ENCODE results near the gene SUPT5H.

The SUPT5H gene

GRCh38 chr19:39508629-39509028, 63.2 kb downstream of the SUPT5H start:
- Histone ChIP-seq H3K4me3 (ENCODE audit: low read length) (no peak overlapping the region), H3K27me3 (ENCODE audit: insufficient read depth, low read length) (peaks cover 6% of the 10 kb centered on the region), H3K4me1 (ENCODE audit: insufficient read depth, low read length) (peaks cover 8% of the 10 kb centered on the region), H2AFZ (ENCODE audit: low read depth, low read length) (no peak overlapping the region), H3K36me3 (ENCODE audit: insufficient read depth, low read length) (no peaks in the 10 kb centered on the region), H3K9me3 (ENCODE audit: low read length) (no peaks in the 10 kb centered on the region)

- Histone ChIP-seq H3K9me3 (ENCODE audit: low read length) (no peaks in the 10 kb centered on the region), H3K4me3 (ENCODE audit: low read length) (no peak overlapping the region), H3K36me3 (ENCODE audit: insufficient read depth, low read length) (no peaks in the 10 kb centered on the region), H2AFZ (ENCODE audit: low read depth, low read length) (no peak overlapping the region), H3K4me1 (ENCODE audit: insufficient read depth, low read length) (peaks cover 8% of the 10 kb centered on the region), H3K27me3 (ENCODE audit: insufficient read depth, low read length) (peaks cover 6% of the 10 kb centered on the region)
Observed at GRCh38 chr19:39509233-39509632, 63.9 kb downstream of the SUPT5H start.

- no peaks in the 10 kb centered on the region for H3K36me3 ChIP-seq (ENCODE audit: insufficient read depth, low read length)
- no peak overlapping the region for H3K4me3 ChIP-seq (ENCODE audit: low read length)
- H3K4me1 ChIP-seq (ENCODE audit: insufficient read depth, low read length): peaks cover 6% of the 10 kb centered on the region
- peaks cover 3% of the 10 kb centered on the region for H3K27me3 ChIP-seq (ENCODE audit: insufficient read depth, low read length)
- no peak overlapping the region for H2AFZ ChIP-seq (ENCODE audit: low read depth, low read length)
- no peaks in the 10 kb centered on the region for H3K9me3 ChIP-seq (ENCODE audit: low read length)
Observed at GRCh38 chr19:39512988-39513387, 67.6 kb downstream of the SUPT5H start.

- Histone ChIP-seq H2AFZ (ENCODE audit: low read depth, low read length) (peak within 1 kb of the TSS; percentile 93), H3K27me3 (ENCODE audit: insufficient read depth, low read length) (peaks cover 3% of the 10 kb centered on the region), H3K4me1 (ENCODE audit: insufficient read depth, low read length) (peaks cover 5% of the 10 kb centered on the region), H3K36me3 (ENCODE audit: insufficient read depth, low read length) (no peaks in the 10 kb centered on the region), H3K9me3 (ENCODE audit: low read length) (no peaks in the 10 kb centered on the region), H3K4me3 (ENCODE audit: low read length) (peak within 1 kb of the TSS; percentile 73)
Observed at GRCh38 chr19:39514840-39515550, 69.6 kb downstream of the SUPT5H start, which contains the start of gene SELENOV. TSS of gene SELENOV (plus strand) at chr19:39515139. CDS start at chr19:39515213, 74 bp downstream.

- Histone ChIP-seq H3K9me3 (ENCODE audit: low read length) (no peaks in the 10 kb centered on the region), H3K27me3 (ENCODE audit: insufficient read depth, low read length) (peaks cover 3% of the 10 kb centered on the region), H2AFZ (ENCODE audit: low read depth, low read length) (peak overlapping the region; percentile 93), H3K36me3 (ENCODE audit: insufficient read depth, low read length) (no peaks in the 10 kb centered on the region), H3K4me3 (ENCODE audit: low read length) (peak overlapping the region; percentile 73), H3K4me1 (ENCODE audit: insufficient read depth, low read length) (peaks cover 5% of the 10 kb centered on the region)
Observed at GRCh38 chr19:39515551-39516191, 70.3 kb downstream of the SUPT5H start.

- peak overlapping the region; percentile 73 for H3K4me3 ChIP-seq (ENCODE audit: low read length)
- peaks cover 3% of the 10 kb centered on the region for H3K27me3 ChIP-seq (ENCODE audit: insufficient read depth, low read length)
- peaks cover 5% of the 10 kb centered on the region for H3K4me1 ChIP-seq (ENCODE audit: insufficient read depth, low read length)
- H3K9me3 ChIP-seq (ENCODE audit: low read length): no peaks in the 10 kb centered on the region
- peak overlapping the region; percentile 93 for H2AFZ ChIP-seq (ENCODE audit: low read depth, low read length)
- no peaks in the 10 kb centered on the region for H3K36me3 ChIP-seq (ENCODE audit: insufficient read depth, low read length)
Observed at GRCh38 chr19:39516270-39516669, 70.9 kb downstream of the SUPT5H start.

GRCh38 chr19:39517432-39517831, 72.0 kb downstream of the SUPT5H start:
- Histone ChIP-seq H3K4me3 (ENCODE audit: low read length) (no peak overlapping the region), H3K36me3 (ENCODE audit: insufficient read depth, low read length) (no peaks in the 10 kb centered on the region), H3K27me3 (ENCODE audit: insufficient read depth, low read length) (peaks cover 3% of the 10 kb centered on the region), H2AFZ (ENCODE audit: low read depth, low read length) (no peak overlapping the region), H3K4me1 (ENCODE audit: insufficient read depth, low read length) (peaks cover 5% of the 10 kb centered on the region), H3K9me3 (ENCODE audit: low read length) (no peaks in the 10 kb centered on the region)

GRCh38 chr19:39518458-39518857, 73.1 kb downstream of the SUPT5H start:
- Histone ChIP-seq H3K36me3 (ENCODE audit: insufficient read depth, low read length) (no peaks in the 10 kb centered on the region), H2AFZ (ENCODE audit: low read depth, low read length) (no peak overlapping the region), H3K4me3 (ENCODE audit: low read length) (no peak overlapping the region), H3K9me3 (ENCODE audit: low read length) (no peaks in the 10 kb centered on the region), H3K4me1 (ENCODE audit: insufficient read depth, low read length) (peaks cover 5% of the 10 kb centered on the region), H3K27me3 (ENCODE audit: insufficient read depth, low read length) (peaks cover 3% of the 10 kb centered on the region)

GRCh38 chr19:39518975-39519374, 73.6 kb downstream of the SUPT5H start:
- no peaks in the 10 kb centered on the region for H3K36me3 ChIP-seq (ENCODE audit: insufficient read depth, low read length)
- H3K4me3 ChIP-seq (ENCODE audit: low read length): no peak overlapping the region

GRCh38 chr19:39520541-39521484, 75.4 kb downstream of the SUPT5H start:
- Histone ChIP-seq H3K36me3 (ENCODE audit: insufficient read depth, low read length) (no peaks in the 10 kb centered on the region), H3K4me1 (ENCODE audit: insufficient read depth, low read length) (no peaks in the 10 kb centered on the region), H3K27me3 (ENCODE audit: insufficient read depth, low read length) (no peaks in the 10 kb centered on the region), H2AFZ (ENCODE audit: low read depth, low read length) (no peak overlapping the region), H3K4me3 (ENCODE audit: low read length) (no peak overlapping the region), H3K9me3 (ENCODE audit: low read length) (no peaks in the 10 kb centered on the region)

More at GRCh38 chr19:39518975-39519374, 73.6 kb downstream of the SUPT5H start:
- Histone ChIP-seq H3K27me3 (ENCODE audit: insufficient read depth, low read length) (peaks cover 3% of the 10 kb centered on the region), H3K4me1 (ENCODE audit: insufficient read depth, low read length) (peaks cover 5% of the 10 kb centered on the region), H3K9me3 (ENCODE audit: low read length) (no peaks in the 10 kb centered on the region), H2AFZ (ENCODE audit: low read depth, low read length) (no peak overlapping the region)

- Histone ChIP-seq H3K27me3 (ENCODE audit: insufficient read depth, low read length) (no peaks in the 10 kb centered on the region), H3K4me3 (ENCODE audit: low read length) (no peak overlapping the region), H3K36me3 (ENCODE audit: insufficient read depth, low read length) (peaks cover 4% of the 10 kb centered on the region), H3K9me3 (ENCODE audit: low read length) (no peaks in the 10 kb centered on the region), H2AFZ (ENCODE audit: low read depth, low read length) (no peak overlapping the region), H3K4me1 (ENCODE audit: insufficient read depth, low read length) (no peaks in the 10 kb centered on the region)
Observed at GRCh38 chr19:39524495-39524894, 79.1 kb downstream of the SUPT5H start.

- peaks cover 9% of the 10 kb centered on the region for H3K36me3 ChIP-seq (ENCODE audit: insufficient read depth, low read length)
- no peak overlapping the region for H3K4me3 ChIP-seq (ENCODE audit: low read length)
- H3K27me3 ChIP-seq (ENCODE audit: insufficient read depth, low read length): no peaks in the 10 kb centered on the region
- no peaks in the 10 kb centered on the region for H3K4me1 ChIP-seq (ENCODE audit: insufficient read depth, low read length)
- no peaks in the 10 kb centered on the region for H3K9me3 ChIP-seq (ENCODE audit: low read length)
- no peak overlapping the region for H2AFZ ChIP-seq (ENCODE audit: low read depth, low read length)
Observed at GRCh38 chr19:39525205-39525604, 79.8 kb downstream of the SUPT5H start.
